Measurements from ENCODE around the gene TBCCD1. TPM values are rescaled to one million over a fixed set of nuclear protein-coding genes. Genes with fewer than 3 reads are reported as not detected.

The TBCCD1 gene
- total RNA-seq, 2 donors from 2014 or later: 4.0 to 14.0 TPM

- H3K9me3 ChIP-seq: no peaks in the 10 kb centered on the region
- WGBS, 2 donors: 82 to 87% methylated on average over 6 of the region's 6 CpGs
- H3K36me3 ChIP-seq (replicated peaks in 1 of 2; ENCODE audit: insufficient read depth in 1 of 2, low read depth in 2 of 2): peaks cover 9 to 23% of the 10 kb centered on the region in 2 donors
- H3K27me3 ChIP-seq: no peaks in the 10 kb centered on the region
- DNase-seq (no peak), ATAC-seq (no peak)
- no peaks in the 10 kb centered on the region for H3K4me1 ChIP-seq
- H3K27ac ChIP-seq: no peak overlapping the region
- no peak for TF ChIP-seq POLR2A (IDR thresholded peaks at IDR 0.05)
- no peak for TF ChIP-seq CTCF (IDR thresholded peaks at IDR 0.05)
- H3K4me3 ChIP-seq: no peak overlapping the region
- intact Hi-C loops (cut with DNase I): no loop called here
Observed at GRCh38 chr3:186551387-186551786, 15.8 kb downstream of the TBCCD1 start.

GRCh38 chr3:186549497-186549896 lies 17.6 kb downstream of the TBCCD1 start:
- Histone ChIP-seq H3K36me3 (replicated peaks in 1 of 2; ENCODE audit: insufficient read depth in 1 of 2, low read depth in 2 of 2) (peaks cover 8 to 14% of the 10 kb centered on the region in 2 donors), H3K9me3 (no peaks in the 10 kb centered on the region), H3K4me1 (no peaks in the 10 kb centered on the region), H3K27ac (no peak overlapping the region), H3K27me3 (no peaks in the 10 kb centered on the region), H3K4me3 (no peak overlapping the region)
- intact Hi-C loops (cut with DNase I): no loop called here
- no peak for ATAC-seq
- TF ChIP-seq POLR2A (IDR thresholded peaks at IDR 0.05) (no peak), CTCF (IDR thresholded peaks at IDR 0.05) (no peak)
- WGBS, 2 donors: 90 to 91% methylated on average over 3 of the region's 3 CpGs
- DNase-seq: no peak

GRCh38 chr3:186544281-186544680 lies 22.9 kb downstream of the TBCCD1 start, which contains the start of gene CRYGS:
CRYGS (minus strand) TSS chr3:186544380; CDS start chr3:186544326, 54 bp downstream.
- Histone ChIP-seq H3K4me1 (peaks cover 4% of the 10 kb centered on the region), H3K4me3 (no peak within 1 kb of the TSS), H3K27ac (no peak within 1 kb of the TSS), H3K27me3 (no peaks in the 10 kb centered on the region), H3K36me3 (replicated peaks in 1 of 2; ENCODE audit: insufficient read depth in 1 of 2, low read depth in 2 of 2) (peaks cover 0 to 3% of the 10 kb centered on the region in 2 donors), H3K9me3 (no peaks in the 10 kb centered on the region)
- TF ChIP-seq CTCF (IDR thresholded peaks at IDR 0.05): no peak
- ATAC-seq (no peak), DNase-seq (no peak)
- 76% methylated on average over 2 of the region's 2 CpGs for WGBS, 2 donors
- intact Hi-C loops (cut with DNase I): loop anchor here (5.0 kb wide), 1 partner anchor 562 kb away; no protein-coding TSS in a partner anchor

- intact Hi-C loops (cut with DNase I): loop anchor here (5.0 kb wide), 1 partner anchor 559 kb away; no protein-coding TSS in a partner anchor
- TF ChIP-seq CTCF (IDR thresholded peaks at IDR 0.05) (no peak), POLR2A (IDR thresholded peaks at IDR 0.05) (no peak)
- peaks cover 0 to 3% of the 10 kb centered on the region in 2 donors for H3K36me3 ChIP-seq (replicated peaks in 1 of 2; ENCODE audit: insufficient read depth in 1 of 2, low read depth in 2 of 2)
- no peak for DNase-seq
- 20 to 29% methylated on average over 2 of the region's 2 CpGs for WGBS, 2 donors
- H3K27ac ChIP-seq: no peak overlapping the region
- no peaks in the 10 kb centered on the region for H3K27me3 ChIP-seq
- no peaks in the 10 kb centered on the region for H3K9me3 ChIP-seq
- H3K4me1 ChIP-seq: peaks cover 10% of the 10 kb centered on the region
- H3K4me3 ChIP-seq: no peak overlapping the region
- ATAC-seq: no peak
Observed at GRCh38 chr3:186540835-186541226, 26.3 kb downstream of the TBCCD1 start.

GRCh38 chr3:186540221-186540834 lies 26.8 kb downstream of the TBCCD1 start:
- Histone ChIP-seq H3K9me3 (no peaks in the 10 kb centered on the region), H3K36me3 (replicated peaks in 1 of 2; ENCODE audit: insufficient read depth in 1 of 2, low read depth in 2 of 2) (peaks cover 0 to 3% of the 10 kb centered on the region in 2 donors), H3K27me3 (no peaks in the 10 kb centered on the region), H3K4me3 (no peak overlapping the region), H3K27ac (peak overlapping the region in 2 of 4 donors; percentile 16 to 29), H3K4me1 (peaks cover 10% of the 10 kb centered on the region)
- peak; percentile 97 for ATAC-seq
- 4 to 5% methylated on average over 8 of the region's 8 CpGs for WGBS, 2 donors
- DNase-seq: peak; percentile 80 to 86 (median 84)
- TF ChIP-seq POLR2A (IDR thresholded peaks at IDR 0.05): no peak
- TF ChIP-seq CTCF (IDR thresholded peaks at IDR 0.05): peak; percentile 36 to 94 (median 86)
- intact Hi-C loops (cut with DNase I): loop anchor here (5.0 kb wide), 1 partner anchor 558 kb away; no protein-coding TSS in a partner anchor

Measured in body of pancreas (tissue), 4 donors.